K562 (cell line): Measurements from ENCODE around the gene AP1M1. TPM values are rescaled to one million over a fixed set of nuclear protein-coding genes. Genes with fewer than 3 reads are reported as not detected.

ENCODE experiments used
- ATAC-seq: fragments of 200-7000 bp; cut with Tn5 transposase; 3 replicates; pipeline ENCODE4 v1.9.1; 2020; ENCODE audit warnings: moderate library complexity
- BruUV-seq: library from RNA; stranded (reverse); fragments of 400-500 nt; replicated peaks from 2 replicates; lab custom pipeline; 2021; lab: Mats Ljungman, UMichigan
- CTCF ChIA-PET: fragments of 300-600 bp; formaldehyde crosslinking; extraction: SDS; loops from one replicate; lab custom pipeline; 2021; ENCODE audit warnings: low intra/inter-chr PET ratio; lab: Yijun Ruan, JAX
- POLR2A ChIA-PET: fragments of 300-600, 350-650 bp; sonication (Branson Sonifier 250); formaldehyde crosslinking; extraction: SDS; loops from one replicate; lab custom pipeline; 2021; ENCODE audit warnings: antibody characterized with exemption, inconsistent platforms; lab: Yijun Ruan, JAX
- DNase-seq, 4 experiments: peaks; one replicate each; pipeline versions ENCODE4 v3.0.0 to v3.0.0-alpha.2; 2011 to 2018; ENCODE audit warnings: low spot score in 3 of 4, mixed read lengths in 3 of 4; ENCODE audit errors: extremely low read depth in 1 of 4
- FAIRE-seq: peaks from 2 replicates; lab custom pipeline; 2011; peaks lifted over from hg19 to GRCh38; lab: Jason Lieb, UNC
- H2AFZ ChIP-seq: 2 replicates; pipeline ENCODE4 v1.6.0; 2011; ENCODE audit warnings: low read depth, low read length, control low read depth, inconsistent platforms
- H3K27ac ChIP-seq: fragments of 200-600 bp; 3 replicates; pipeline ENCODE4 v1.8.0; 2011; ENCODE audit warnings: low read depth, mild to moderate bottlenecking, control low read depth, inconsistent platforms, low read length, moderate library complexity, mixed read lengths; ENCODE audit errors: extremely low read depth
- H3K27me3 ChIP-seq, 2 experiments: fragments of 300-600 bp in 1 of 2; 2 replicates in 1 of 2; 3 replicates in 1 of 2; pipeline versions ENCODE4 v1.6.0 to v1.8.0; 2011; ENCODE audit warnings: inconsistent platforms in 2 of 2, low read length in 2 of 2, mild to moderate bottlenecking in 1 of 2, mixed read lengths in 1 of 2, moderate library complexity in 1 of 2; ENCODE audit not compliant: control insufficient read depth in 2 of 2, insufficient read depth in 2 of 2
- H3K36me3 ChIP-seq: fragments of 300-600 bp; 3 replicates; pipeline ENCODE4 v1.8.0; 2011; ENCODE audit warnings: mild to moderate bottlenecking, low read length, inconsistent platforms; ENCODE audit not compliant: control insufficient read depth, insufficient read depth
- H3K4me1 ChIP-seq, 2 experiments: fragments of 200-600 bp in 1 of 2; replicated peaks in 1 of 2; 2 replicates in 1 of 2; 3 replicates in 1 of 2; pipeline versions ENCODE4 v1.5.1 to v1.8.0; 2011; ENCODE audit warnings: inconsistent platforms in 2 of 2, low read length in 2 of 2, mild to moderate bottlenecking in 1 of 2, mixed read lengths in 1 of 2, moderate library complexity in 1 of 2; ENCODE audit not compliant: control insufficient read depth in 2 of 2, insufficient read depth in 2 of 2
- H3K4me2 ChIP-seq: 2 replicates; pipeline ENCODE4 v1.6.1; 2011; ENCODE audit warnings: low read length, control low read depth, inconsistent platforms, mixed read lengths; ENCODE audit not compliant: insufficient read depth
- H3K4me3 ChIP-seq: fragments of 200-600 bp; sonication (generic), shearing (Covaris generic); 2 replicates; pipeline ENCODE4 v1.5.1; 2016; ENCODE audit warnings: control low read depth, inconsistent platforms
- H3K79me2 ChIP-seq: fragments of 200-600 bp; 3 replicates; pipeline ENCODE4 v1.8.0; 2011; ENCODE audit warnings: low read length, inconsistent platforms; ENCODE audit not compliant: control insufficient read depth, insufficient read depth
- H3K9ac ChIP-seq, 2 experiments: 2 replicates each; pipeline versions ENCODE4 v1.6.0 to v1.6.1; 2011; ENCODE audit warnings: low read depth in 2 of 2, low read length in 2 of 2, control low read depth in 1 of 2, inconsistent platforms in 1 of 2, mild to moderate bottlenecking in 1 of 2, mixed read lengths in 1 of 2; ENCODE audit not compliant: insufficient read depth in 1 of 2
- H3K9me1 ChIP-seq: one replicate; pipeline ENCODE4 v1.6.0; 2011; ENCODE audit warnings: inconsistent platforms, mild to moderate bottlenecking, low read length, moderate library complexity; ENCODE audit not compliant: control insufficient read depth, insufficient read depth
- H3K9me3 ChIP-seq: replicated peaks from 2 replicates; pipeline ENCODE4 v1.5.1; 2011; ENCODE audit warnings: low read depth, low read length, inconsistent platforms; ENCODE audit not compliant: control insufficient read depth, insufficient read depth
- H4K20me1 ChIP-seq: replicated peaks from 2 replicates; pipeline ENCODE4 v1.6.1; 2011; ENCODE audit warnings: low read length, inconsistent platforms, mixed read lengths; ENCODE audit not compliant: control insufficient read depth, insufficient read depth
- ARNT ChIP-seq, 2 experiments: fragments of 450-650 bp; IDR thresholded peaks; 2 replicates each; pipeline ENCODE4 v1.6.1; 2016; ENCODE audit warnings: mild to moderate bottlenecking in 1 of 2
- CBX1 ChIP-seq: sonication (generic); IDR thresholded peaks from 2 replicates; pipeline ENCODE4 v1.6.1; 2016; ENCODE audit warnings: antibody characterized with exemption, low read depth, mild to moderate bottlenecking
- COPS2 ChIP-seq: fragments of 450-650 bp; conservative IDR thresholded peaks from 2 replicates; pipeline ENCODE4 v1.6.1; 2016; ENCODE audit warnings: mild to moderate bottlenecking, moderate library complexity
- HBP1 ChIP-seq: fragments of 450-650 bp; formaldehyde crosslinking; IDR thresholded peaks from 2 replicates; pipeline ENCODE4 v1.4.0; 2022; ENCODE audit warnings: missing genetic modification characterization
- HIVEP1 ChIP-seq: fragments of 250-450 bp; sonication (Bioruptor Pico); IDR thresholded peaks from 2 replicates; pipeline ENCODE4 v1.4.0; 2020; ENCODE audit warnings: mild to moderate bottlenecking
- LARP7 ChIP-seq: fragments of 450-650 bp; IDR thresholded peaks from 2 replicates; pipeline ENCODE4 v1.6.1; 2016
- MCM3 ChIP-seq: fragments of 450-650 bp; IDR thresholded peaks from 2 replicates; pipeline ENCODE4 v1.6.1; 2016
- PTBP1 ChIP-seq: fragments of 200-400 bp; formaldehyde crosslinking; IDR thresholded peaks from 2 replicates; pipeline ENCODE4 v1.6.1; 2017; ENCODE audit warnings: low read depth, low read length
- WGBS: fragments of 100-300 bp; shearing (Covaris generic); methylation state at CpG from one replicate; pipeline ENCODE4 v1.1.6; 2016; ENCODE audit warnings: low coverage, mixed read lengths; ENCODE audit not compliant: insufficient coverage; ENCODE audit errors: missing lambda C conversion rate; 5-methylcytosine and 5-hydroxymethylcytosine counted together
- in situ Hi-C: fragments of 300-500 bp; cut with MboI; formaldehyde crosslinking; loops from 4 replicates; pipeline ENCODE4 v1.15.0; 2018; ENCODE audit warnings: inconsistent platforms, mixed read lengths
- intact Hi-C: fragments of 100-400 bp; cut with micrococcal nuclease; formaldehyde crosslinking; loops from 2 replicates; pipeline ENCODE4 v1.14.2; 2022
- polyA plus RNA-seq, 8 experiments: library from polyadenylated mRNA; depleted of rRNA in 4 of 8; stranded (reverse) in 5 of 8; unstranded in 3 of 8; fragments of >200 nt; fragmentation: Nextera tagmentation in 2 of 8; fragmentation: Illumina TruSeq in 1 of 8; extraction: Ambion mirVana in 2 of 8; extraction: Trizol in 1 of 8; gene quantifications; 2 replicates each; pipeline versions ENCODE4 v1.2.1 to v1.2.3, GENCODE V29; 2011 to 2014; ENCODE audit warnings: inconsistent platforms in 1 of 8, missing spikeins in 1 of 8
- total RNA-seq, 7 experiments: library from RNA; depleted of rRNA in 6 of 7; stranded (reverse); fragments of >200 nt in 6 of 7; fragmentation: Illumina TruSeq in 2 of 7; extraction: Trizol in 2 of 7; gene quantifications; 2 replicates each; pipeline versions ENCODE4 v1.2.1 to v1.2.3, GENCODE V29; 2011 to 2021; ENCODE audit warnings: low replicate concordance in 1 of 7
- TF ChIP-seq, protein P1 (sequence below): fragments of 450-650 bp; IDR thresholded peaks from 2 replicates; pipeline ENCODE4 v1.6.1; 2016; ENCODE audit warnings: mild to moderate bottlenecking, moderate library complexity

Gene AP1M1
- total and polyA plus RNA-seq, 9 of the 15 experiments (the other 6 are each of a cell fraction or from before 2014, with no cell fraction given), result 0.87 to 56.2 (median 29.1) TPM

- no peak for ATAC-seq
- no peak overlapping the region for H3K4me2 ChIP-seq
- H3K4me1 ChIP-seq, result peaks cover 34% of the 10 kb centered on the region in 2 experiments
- no peak for TF ChIP-seq HIVEP1 (CRISPR knock-in tag)
- TF ChIP-seq ARNT (IDR thresholded peaks at IDR 0.05), result 0 out of 4 replicates have a peak, but pooled peaks of 1 of the 2 experiments have one; percentile 52
- TF ChIP-seq COPS2, result no peak
- peak; percentile 82; the same call in 1 of the 2 replicates for TF ChIP-seq PTBP1
- peak; percentile 85 for TF ChIP-seq CBX1
- 0 out of 2 replicates have a peak, but pooled peaks have one; percentile 64 for TF ChIP-seq LARP7
- TF ChIP-seq MCM3, result peak; percentile 51; the same call in 1 of the 2 replicates
- TF ChIP-seq HBP1 (CRISPR knock-in tag), result 0 out of 2 replicates have a peak, but pooled peaks have one; percentile 27
- TF ChIP-seq, protein P1, sequence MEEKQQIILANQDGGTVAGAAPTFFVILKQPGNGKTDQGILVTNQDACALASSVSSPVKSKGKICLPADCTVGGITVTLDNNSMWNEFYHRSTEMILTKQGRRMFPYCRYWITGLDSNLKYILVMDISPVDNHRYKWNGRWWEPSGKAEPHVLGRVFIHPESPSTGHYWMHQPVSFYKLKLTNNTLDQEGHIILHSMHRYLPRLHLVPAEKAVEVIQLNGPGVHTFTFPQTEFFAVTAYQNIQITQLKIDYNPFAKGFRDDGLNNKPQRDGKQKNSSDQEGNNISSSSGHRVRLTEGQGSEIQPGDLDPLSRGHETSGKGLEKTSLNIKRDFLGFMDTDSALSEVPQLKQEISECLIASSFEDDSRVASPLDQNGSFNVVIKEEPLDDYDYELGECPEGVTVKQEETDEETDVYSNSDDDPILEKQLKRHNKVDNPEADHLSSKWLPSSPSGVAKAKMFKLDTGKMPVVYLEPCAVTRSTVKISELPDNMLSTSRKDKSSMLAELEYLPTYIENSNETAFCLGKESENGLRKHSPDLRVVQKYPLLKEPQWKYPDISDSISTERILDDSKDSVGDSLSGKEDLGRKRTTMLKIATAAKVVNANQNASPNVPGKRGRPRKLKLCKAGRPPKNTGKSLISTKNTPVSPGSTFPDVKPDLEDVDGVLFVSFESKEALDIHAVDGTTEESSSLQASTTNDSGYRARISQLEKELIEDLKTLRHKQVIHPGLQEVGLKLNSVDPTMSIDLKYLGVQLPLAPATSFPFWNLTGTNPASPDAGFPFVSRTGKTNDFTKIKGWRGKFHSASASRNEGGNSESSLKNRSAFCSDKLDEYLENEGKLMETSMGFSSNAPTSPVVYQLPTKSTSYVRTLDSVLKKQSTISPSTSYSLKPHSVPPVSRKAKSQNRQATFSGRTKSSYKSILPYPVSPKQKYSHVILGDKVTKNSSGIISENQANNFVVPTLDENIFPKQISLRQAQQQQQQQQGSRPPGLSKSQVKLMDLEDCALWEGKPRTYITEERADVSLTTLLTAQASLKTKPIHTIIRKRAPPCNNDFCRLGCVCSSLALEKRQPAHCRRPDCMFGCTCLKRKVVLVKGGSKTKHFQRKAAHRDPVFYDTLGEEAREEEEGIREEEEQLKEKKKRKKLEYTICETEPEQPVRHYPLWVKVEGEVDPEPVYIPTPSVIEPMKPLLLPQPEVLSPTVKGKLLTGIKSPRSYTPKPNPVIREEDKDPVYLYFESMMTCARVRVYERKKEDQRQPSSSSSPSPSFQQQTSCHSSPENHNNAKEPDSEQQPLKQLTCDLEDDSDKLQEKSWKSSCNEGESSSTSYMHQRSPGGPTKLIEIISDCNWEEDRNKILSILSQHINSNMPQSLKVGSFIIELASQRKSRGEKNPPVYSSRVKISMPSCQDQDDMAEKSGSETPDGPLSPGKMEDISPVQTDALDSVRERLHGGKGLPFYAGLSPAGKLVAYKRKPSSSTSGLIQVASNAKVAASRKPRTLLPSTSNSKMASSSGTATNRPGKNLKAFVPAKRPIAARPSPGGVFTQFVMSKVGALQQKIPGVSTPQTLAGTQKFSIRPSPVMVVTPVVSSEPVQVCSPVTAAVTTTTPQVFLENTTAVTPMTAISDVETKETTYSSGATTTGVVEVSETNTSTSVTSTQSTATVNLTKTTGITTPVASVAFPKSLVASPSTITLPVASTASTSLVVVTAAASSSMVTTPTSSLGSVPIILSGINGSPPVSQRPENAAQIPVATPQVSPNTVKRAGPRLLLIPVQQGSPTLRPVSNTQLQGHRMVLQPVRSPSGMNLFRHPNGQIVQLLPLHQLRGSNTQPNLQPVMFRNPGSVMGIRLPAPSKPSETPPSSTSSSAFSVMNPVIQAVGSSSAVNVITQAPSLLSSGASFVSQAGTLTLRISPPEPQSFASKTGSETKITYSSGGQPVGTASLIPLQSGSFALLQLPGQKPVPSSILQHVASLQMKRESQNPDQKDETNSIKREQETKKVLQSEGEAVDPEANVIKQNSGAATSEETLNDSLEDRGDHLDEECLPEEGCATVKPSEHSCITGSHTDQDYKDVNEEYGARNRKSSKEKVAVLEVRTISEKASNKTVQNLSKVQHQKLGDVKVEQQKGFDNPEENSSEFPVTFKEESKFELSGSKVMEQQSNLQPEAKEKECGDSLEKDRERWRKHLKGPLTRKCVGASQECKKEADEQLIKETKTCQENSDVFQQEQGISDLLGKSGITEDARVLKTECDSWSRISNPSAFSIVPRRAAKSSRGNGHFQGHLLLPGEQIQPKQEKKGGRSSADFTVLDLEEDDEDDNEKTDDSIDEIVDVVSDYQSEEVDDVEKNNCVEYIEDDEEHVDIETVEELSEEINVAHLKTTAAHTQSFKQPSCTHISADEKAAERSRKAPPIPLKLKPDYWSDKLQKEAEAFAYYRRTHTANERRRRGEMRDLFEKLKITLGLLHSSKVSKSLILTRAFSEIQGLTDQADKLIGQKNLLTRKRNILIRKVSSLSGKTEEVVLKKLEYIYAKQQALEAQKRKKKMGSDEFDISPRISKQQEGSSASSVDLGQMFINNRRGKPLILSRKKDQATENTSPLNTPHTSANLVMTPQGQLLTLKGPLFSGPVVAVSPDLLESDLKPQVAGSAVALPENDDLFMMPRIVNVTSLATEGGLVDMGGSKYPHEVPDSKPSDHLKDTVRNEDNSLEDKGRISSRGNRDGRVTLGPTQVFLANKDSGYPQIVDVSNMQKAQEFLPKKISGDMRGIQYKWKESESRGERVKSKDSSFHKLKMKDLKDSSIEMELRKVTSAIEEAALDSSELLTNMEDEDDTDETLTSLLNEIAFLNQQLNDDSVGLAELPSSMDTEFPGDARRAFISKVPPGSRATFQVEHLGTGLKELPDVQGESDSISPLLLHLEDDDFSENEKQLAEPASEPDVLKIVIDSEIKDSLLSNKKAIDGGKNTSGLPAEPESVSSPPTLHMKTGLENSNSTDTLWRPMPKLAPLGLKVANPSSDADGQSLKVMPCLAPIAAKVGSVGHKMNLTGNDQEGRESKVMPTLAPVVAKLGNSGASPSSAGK, result no peak
Measured at GRCh38 chr19:16259385-16260159, 61.9 kb downstream of the AP1M1 start.

More at GRCh38 chr19:16259385-16260159, 61.9 kb downstream of the AP1M1 start:
- POLR2A ChIA-PET, result interaction anchor here (0.6 to 1.3 kb wide), 3 partner anchors 12 to 176 kb away, joined by 3 read pairs; no protein-coding TSS in a partner anchor
- peaks cover 7% of the 10 kb centered on the region; the same call in 1 of the 2 replicates for H4K20me1 ChIP-seq
- 77% methylated on average over 22 of the region's 22 CpGs for WGBS
- no peak overlapping the region for H2AFZ ChIP-seq
- CTCF ChIA-PET, result no interaction called here
- no peak overlapping the region for H3K4me3 ChIP-seq
- intact Hi-C loops (no loop called here), in situ Hi-C loops (no loop called here)
- no peaks in the 10 kb centered on the region for H3K36me3 ChIP-seq
- no peaks in the 10 kb centered on the region for H3K79me2 ChIP-seq
- no peaks in the 10 kb centered on the region for H3K27me3 ChIP-seq
- BruUV-seq, result no TSS peak
- no peak overlapping the region for H3K9ac ChIP-seq
- no peak overlapping the region for H3K27ac ChIP-seq
- H3K9me1 ChIP-seq, result no peaks in the 10 kb centered on the region
- no peaks in the 10 kb centered on the region for H3K9me3 ChIP-seq
- FAIRE-seq (no peak), DNase-seq (no peak)
